ENCODE data around the gene SIX5.

Gene SIX5

GRCh38 chr19:45777395-45777961 lies 8.4 kb upstream of the SIX5 start:
- Histone ChIP-seq H3K4me3 (ENCODE audit: low read depth in 1 of 2, low read length in 2 of 2) (no peak overlapping the region), H3K4me2 (ENCODE audit: insufficient read depth, low read length) (no peak overlapping the region), H4K20me1 (ENCODE audit: insufficient read depth, low read length) (peaks cover 17% of the 10 kb centered on the region), H3K27me3 (ENCODE audit: insufficient read depth, low read length, poor library complexity) (no peaks in the 10 kb centered on the region), H2AFZ (ENCODE audit: low read depth, low read length) (no peak overlapping the region), H3K27ac (ENCODE audit: low read length) (no peak overlapping the region), H3K36me3 (ENCODE audit: insufficient read depth, low read length) (peaks cover 20% of the 10 kb centered on the region), H3K4me1 (ENCODE audit: insufficient read depth, low read length) (no peaks in the 10 kb centered on the region), H3K9me3 (ENCODE audit: insufficient read depth, low read length, severe bottlenecking) (no peaks in the 10 kb centered on the region), H3K9ac (ENCODE audit: low read depth, low read length) (no peak overlapping the region), H3K79me2 (ENCODE audit: insufficient read depth, low read length) (no peaks in the 10 kb centered on the region)
- TF ChIP-seq CTCF (IDR thresholded peaks at IDR 0.05; ENCODE audit: borderline replicate concordance, extremely low read depth, low read length, poor library complexity, severe bottlenecking), result no peak
- DNase-seq (no peak), ATAC-seq (ENCODE audit: insufficient read depth, low read depth) (no peak)

- H3K9ac ChIP-seq (ENCODE audit: low read depth, low read length), result no peak overlapping the region
- peaks cover 13% of the 10 kb centered on the region for H3K4me1 ChIP-seq (ENCODE audit: insufficient read depth, low read length)
- no peak overlapping the region for H2AFZ ChIP-seq (ENCODE audit: low read depth, low read length)
- no peak overlapping the region for H3K27ac ChIP-seq (ENCODE audit: low read length)
- ATAC-seq (ENCODE audit: insufficient read depth, low read depth) (no peak), DNase-seq (no peak)
- H3K36me3 ChIP-seq (ENCODE audit: insufficient read depth, low read length), result peaks cover 22% of the 10 kb centered on the region
- no peak overlapping the region for H3K4me2 ChIP-seq (ENCODE audit: insufficient read depth, low read length)
- peaks cover 4% of the 10 kb centered on the region; the same call in 1 of the 2 replicates for H4K20me1 ChIP-seq (ENCODE audit: insufficient read depth, low read length)
- TF ChIP-seq EZH2 (IDR thresholded peaks at IDR 0.05; ENCODE audit: borderline replicate concordance, low read depth, low read length, severe bottlenecking), result no peak
- no peak for TF ChIP-seq CTCF (IDR thresholded peaks at IDR 0.05; ENCODE audit: borderline replicate concordance, extremely low read depth, low read length, poor library complexity, severe bottlenecking)
- no peaks in the 10 kb centered on the region for H3K27me3 ChIP-seq (ENCODE audit: insufficient read depth, low read length, poor library complexity)
- H3K79me2 ChIP-seq (ENCODE audit: insufficient read depth, low read length), result no peaks in the 10 kb centered on the region
- H3K9me3 ChIP-seq (ENCODE audit: insufficient read depth, low read length, severe bottlenecking), result no peaks in the 10 kb centered on the region
- H3K4me3 ChIP-seq (ENCODE audit: low read depth in 1 of 2, low read length in 2 of 2), result no peak overlapping the region
Observed at GRCh38 chr19:45774765-45775164, 5.7 kb upstream of the SIX5 start.

- Histone ChIP-seq H3K9ac (ENCODE audit: low read depth, low read length) (no peak overlapping the region), H3K27ac (ENCODE audit: low read length) (no peak overlapping the region), H2AFZ (ENCODE audit: low read depth, low read length) (no peak overlapping the region), H3K4me1 (ENCODE audit: insufficient read depth, low read length) (peaks cover 17% of the 10 kb centered on the region), H3K27me3 (ENCODE audit: insufficient read depth, low read length, poor library complexity) (no peaks in the 10 kb centered on the region), H3K4me3 (ENCODE audit: low read depth in 1 of 2, low read length in 2 of 2) (no peak overlapping the region), H3K4me2 (ENCODE audit: insufficient read depth, low read length) (no peak overlapping the region), H3K36me3 (ENCODE audit: insufficient read depth, low read length) (peaks cover 21% of the 10 kb centered on the region), H3K9me3 (ENCODE audit: insufficient read depth, low read length, severe bottlenecking) (no peaks in the 10 kb centered on the region), H4K20me1 (ENCODE audit: insufficient read depth, low read length) (0 out of 2 replicates have a peak, but pooled peaks cover 5% of the 10 kb centered on the region), H3K79me2 (ENCODE audit: insufficient read depth, low read length) (no peaks in the 10 kb centered on the region)
- TF ChIP-seq EZH2 (IDR thresholded peaks at IDR 0.05; ENCODE audit: borderline replicate concordance, low read depth, low read length, severe bottlenecking) (no peak), CTCF (IDR thresholded peaks at IDR 0.05; ENCODE audit: borderline replicate concordance, extremely low read depth, low read length, poor library complexity, severe bottlenecking) (no peak)
- ATAC-seq (ENCODE audit: insufficient read depth, low read depth) (no peak), DNase-seq (no peak)
Observed at GRCh38 chr19:45773384-45773783, 4.3 kb upstream of the SIX5 start.

GRCh38 chr19:45772912-45773311 lies 3.9 kb upstream of the SIX5 start:
- no peak overlapping the region for H3K4me3 ChIP-seq (ENCODE audit: low read depth in 1 of 2, low read length in 2 of 2)
- H3K79me2 ChIP-seq (ENCODE audit: insufficient read depth, low read length), result no peaks in the 10 kb centered on the region
- H3K4me2 ChIP-seq (ENCODE audit: insufficient read depth, low read length), result no peak overlapping the region
- no peaks in the 10 kb centered on the region for H3K9me3 ChIP-seq (ENCODE audit: insufficient read depth, low read length, severe bottlenecking)
- ATAC-seq (ENCODE audit: insufficient read depth, low read depth) (no peak), DNase-seq (no peak)
- no peak overlapping the region for H3K27ac ChIP-seq (ENCODE audit: low read length)
- peaks cover 22% of the 10 kb centered on the region for H3K4me1 ChIP-seq (ENCODE audit: insufficient read depth, low read length)
- H4K20me1 ChIP-seq (ENCODE audit: insufficient read depth, low read length), result 0 out of 2 replicates have a peak, but pooled peaks cover 5% of the 10 kb centered on the region
- no peak overlapping the region for H2AFZ ChIP-seq (ENCODE audit: low read depth, low read length)
- H3K27me3 ChIP-seq (ENCODE audit: insufficient read depth, low read length, poor library complexity), result no peaks in the 10 kb centered on the region
- H3K9ac ChIP-seq (ENCODE audit: low read depth, low read length), result no peak overlapping the region
- TF ChIP-seq CTCF (IDR thresholded peaks at IDR 0.05; ENCODE audit: borderline replicate concordance, extremely low read depth, low read length, poor library complexity, severe bottlenecking) (no peak), EZH2 (IDR thresholded peaks at IDR 0.05; ENCODE audit: borderline replicate concordance, low read depth, low read length, severe bottlenecking) (no peak)
- peaks cover 16% of the 10 kb centered on the region for H3K36me3 ChIP-seq (ENCODE audit: insufficient read depth, low read length)
